ENCODE data around the gene PTPN23.

Gene PTPN23

GRCh38 chr3:47394881-47395280 lies 14.1 kb downstream of the PTPN23 start:
- no peak overlapping the region for H3K4me3 ChIP-seq (ENCODE audit: low read length)
- no peak overlapping the region for H3K27ac ChIP-seq (ENCODE audit: low read length)
- H3K4me1 ChIP-seq (ENCODE audit: control insufficient read depth, low read depth, low read length): no peaks in the 10 kb centered on the region
- peaks cover 7% of the 10 kb centered on the region for H3K36me3 ChIP-seq (ENCODE audit: control insufficient read depth, low read depth, low read length)
- no peaks in the 10 kb centered on the region for H3K27me3 ChIP-seq (ENCODE audit: control insufficient read depth, insufficient read depth, low read length)
- H3K9ac ChIP-seq (ENCODE audit: low read length): no peak overlapping the region
- no peaks in the 10 kb centered on the region for H3K9me3 ChIP-seq (ENCODE audit: control insufficient read depth, low read depth, low read length)

- H3K36me3 ChIP-seq (ENCODE audit: control insufficient read depth, low read depth, low read length): peaks cover 7% of the 10 kb centered on the region
- no peaks in the 10 kb centered on the region for H3K4me1 ChIP-seq (ENCODE audit: control insufficient read depth, low read depth, low read length)
- no peaks in the 10 kb centered on the region for H3K9me3 ChIP-seq (ENCODE audit: control insufficient read depth, low read depth, low read length)
- H3K27me3 ChIP-seq (ENCODE audit: control insufficient read depth, insufficient read depth, low read length): no peaks in the 10 kb centered on the region
- H3K4me3 ChIP-seq (ENCODE audit: low read length): no peak overlapping the region
- H3K9ac ChIP-seq (ENCODE audit: low read length): no peak overlapping the region
- H3K27ac ChIP-seq (ENCODE audit: low read length): no peak overlapping the region
Measured at GRCh38 chr3:47398228-47398627, 17.4 kb downstream of the PTPN23 start.

- Histone ChIP-seq H3K36me3 (ENCODE audit: control insufficient read depth, low read depth, low read length) (peaks cover 7% of the 10 kb centered on the region), H3K27ac (ENCODE audit: low read length) (no peak overlapping the region), H3K27me3 (ENCODE audit: control insufficient read depth, insufficient read depth, low read length) (no peaks in the 10 kb centered on the region), H3K9ac (ENCODE audit: low read length) (no peak overlapping the region), H3K4me3 (ENCODE audit: low read length) (no peak overlapping the region), H3K9me3 (ENCODE audit: control insufficient read depth, low read depth, low read length) (no peaks in the 10 kb centered on the region), H3K4me1 (ENCODE audit: control insufficient read depth, low read depth, low read length) (no peaks in the 10 kb centered on the region)
Measured at GRCh38 chr3:47399016-47399415, 18.2 kb downstream of the PTPN23 start.

GRCh38 chr3:47399531-47400270 lies 18.9 kb downstream of the PTPN23 start:
- Histone ChIP-seq H3K9ac (ENCODE audit: low read length) (no peak overlapping the region), H3K36me3 (ENCODE audit: control insufficient read depth, low read depth, low read length) (peaks cover 7% of the 10 kb centered on the region)

GRCh38 chr3:47404431-47404876 lies 23.6 kb downstream of the PTPN23 start:
- Histone ChIP-seq H3K36me3 (ENCODE audit: control insufficient read depth, low read depth, low read length) (peaks cover 10% of the 10 kb centered on the region), H3K9ac (ENCODE audit: low read length) (no peak overlapping the region)

More at GRCh38 chr3:47399531-47400270, 18.9 kb downstream of the PTPN23 start:
- Histone ChIP-seq H3K4me3 (ENCODE audit: low read length) (no peak overlapping the region), H3K4me1 (ENCODE audit: control insufficient read depth, low read depth, low read length) (no peaks in the 10 kb centered on the region), H3K27me3 (ENCODE audit: control insufficient read depth, insufficient read depth, low read length) (no peaks in the 10 kb centered on the region), H3K9me3 (ENCODE audit: control insufficient read depth, low read depth, low read length) (no peaks in the 10 kb centered on the region), H3K27ac (ENCODE audit: low read length) (no peak overlapping the region)

GRCh38 chr3:47404955-47405790 lies 24.4 kb downstream of the PTPN23 start:
- no peaks in the 10 kb centered on the region for H3K9me3 ChIP-seq (ENCODE audit: control insufficient read depth, low read depth, low read length)
- no peaks in the 10 kb centered on the region for H3K4me1 ChIP-seq (ENCODE audit: control insufficient read depth, low read depth, low read length)
- no peak overlapping the region for H3K27ac ChIP-seq (ENCODE audit: low read length)
- no peaks in the 10 kb centered on the region for H3K27me3 ChIP-seq (ENCODE audit: control insufficient read depth, insufficient read depth, low read length)
- H3K4me3 ChIP-seq (ENCODE audit: low read length): no peak overlapping the region
- H3K9ac ChIP-seq (ENCODE audit: low read length): no peak overlapping the region
- H3K36me3 ChIP-seq (ENCODE audit: control insufficient read depth, low read depth, low read length): peaks cover 11% of the 10 kb centered on the region

More at GRCh38 chr3:47404431-47404876, 23.6 kb downstream of the PTPN23 start:
- Histone ChIP-seq H3K4me1 (ENCODE audit: control insufficient read depth, low read depth, low read length) (no peaks in the 10 kb centered on the region), H3K27ac (ENCODE audit: low read length) (no peak overlapping the region), H3K27me3 (ENCODE audit: control insufficient read depth, insufficient read depth, low read length) (no peaks in the 10 kb centered on the region), H3K9me3 (ENCODE audit: control insufficient read depth, low read depth, low read length) (no peaks in the 10 kb centered on the region), H3K4me3 (ENCODE audit: low read length) (no peak overlapping the region)

GRCh38 chr3:47405820-47406761 lies 25.3 kb downstream of the PTPN23 start:
- Histone ChIP-seq H3K9me3 (ENCODE audit: control insufficient read depth, low read depth, low read length) (no peaks in the 10 kb centered on the region), H3K4me3 (ENCODE audit: low read length) (no peak overlapping the region), H3K27me3 (ENCODE audit: control insufficient read depth, insufficient read depth, low read length) (no peaks in the 10 kb centered on the region), H3K4me1 (ENCODE audit: control insufficient read depth, low read depth, low read length) (no peaks in the 10 kb centered on the region), H3K9ac (ENCODE audit: low read length) (no peak overlapping the region), H3K27ac (ENCODE audit: low read length) (no peak overlapping the region), H3K36me3 (ENCODE audit: control insufficient read depth, low read depth, low read length) (peaks cover 11% of the 10 kb centered on the region)

- Histone ChIP-seq H3K4me3 (ENCODE audit: low read length) (no peak overlapping the region), H3K36me3 (ENCODE audit: control insufficient read depth, low read depth, low read length) (peaks cover 14% of the 10 kb centered on the region), H3K4me1 (ENCODE audit: control insufficient read depth, low read depth, low read length) (no peaks in the 10 kb centered on the region), H3K9ac (ENCODE audit: low read length) (no peak overlapping the region), H3K27ac (ENCODE audit: low read length) (no peak overlapping the region), H3K27me3 (ENCODE audit: control insufficient read depth, insufficient read depth, low read length) (no peaks in the 10 kb centered on the region), H3K9me3 (ENCODE audit: control insufficient read depth, low read depth, low read length) (no peaks in the 10 kb centered on the region)
Measured at GRCh38 chr3:47406762-47407149, 25.9 kb downstream of the PTPN23 start.

GRCh38 chr3:47407237-47407636 lies 26.4 kb downstream of the PTPN23 start:
- Histone ChIP-seq H3K27ac (ENCODE audit: low read length) (no peak overlapping the region), H3K9me3 (ENCODE audit: control insufficient read depth, low read depth, low read length) (no peaks in the 10 kb centered on the region), H3K4me3 (ENCODE audit: low read length) (no peak overlapping the region), H3K4me1 (ENCODE audit: control insufficient read depth, low read depth, low read length) (no peaks in the 10 kb centered on the region), H3K36me3 (ENCODE audit: control insufficient read depth, low read depth, low read length) (peaks cover 19% of the 10 kb centered on the region), H3K9ac (ENCODE audit: low read length) (no peak overlapping the region), H3K27me3 (ENCODE audit: control insufficient read depth, insufficient read depth, low read length) (no peaks in the 10 kb centered on the region)

GRCh38 chr3:47407896-47408838 lies 27.3 kb downstream of the PTPN23 start:
- H3K9me3 ChIP-seq (ENCODE audit: control insufficient read depth, low read depth, low read length): no peaks in the 10 kb centered on the region
- peaks cover 26% of the 10 kb centered on the region for H3K36me3 ChIP-seq (ENCODE audit: control insufficient read depth, low read depth, low read length)
- H3K9ac ChIP-seq (ENCODE audit: low read length): no peak overlapping the region
- no peaks in the 10 kb centered on the region for H3K27me3 ChIP-seq (ENCODE audit: control insufficient read depth, insufficient read depth, low read length)
- no peaks in the 10 kb centered on the region for H3K4me1 ChIP-seq (ENCODE audit: control insufficient read depth, low read depth, low read length)
- H3K4me3 ChIP-seq (ENCODE audit: low read length): no peak overlapping the region
- no peak overlapping the region for H3K27ac ChIP-seq (ENCODE audit: low read length)
